GM12875 (cell line): ENCODE data around the gene GALNT9.

ENCODE experiments used
- H3K4me3 ChIP-seq: one replicate; pipeline ENCODE4 v1.5.1; 2011; ENCODE audit warnings: low read depth, low read length, control low read depth
- TF ChIP-seq, protein P1 (sequence below): IDR thresholded peaks from 2 replicates; pipeline ENCODE4 v1.5.1; 2011; ENCODE audit warnings: low read depth, mild to moderate bottlenecking, control low read depth, inconsistent platforms, low read length, moderate library complexity, borderline replicate concordance; ENCODE audit not compliant: insufficient read depth

Gene GALNT9

DNA sequence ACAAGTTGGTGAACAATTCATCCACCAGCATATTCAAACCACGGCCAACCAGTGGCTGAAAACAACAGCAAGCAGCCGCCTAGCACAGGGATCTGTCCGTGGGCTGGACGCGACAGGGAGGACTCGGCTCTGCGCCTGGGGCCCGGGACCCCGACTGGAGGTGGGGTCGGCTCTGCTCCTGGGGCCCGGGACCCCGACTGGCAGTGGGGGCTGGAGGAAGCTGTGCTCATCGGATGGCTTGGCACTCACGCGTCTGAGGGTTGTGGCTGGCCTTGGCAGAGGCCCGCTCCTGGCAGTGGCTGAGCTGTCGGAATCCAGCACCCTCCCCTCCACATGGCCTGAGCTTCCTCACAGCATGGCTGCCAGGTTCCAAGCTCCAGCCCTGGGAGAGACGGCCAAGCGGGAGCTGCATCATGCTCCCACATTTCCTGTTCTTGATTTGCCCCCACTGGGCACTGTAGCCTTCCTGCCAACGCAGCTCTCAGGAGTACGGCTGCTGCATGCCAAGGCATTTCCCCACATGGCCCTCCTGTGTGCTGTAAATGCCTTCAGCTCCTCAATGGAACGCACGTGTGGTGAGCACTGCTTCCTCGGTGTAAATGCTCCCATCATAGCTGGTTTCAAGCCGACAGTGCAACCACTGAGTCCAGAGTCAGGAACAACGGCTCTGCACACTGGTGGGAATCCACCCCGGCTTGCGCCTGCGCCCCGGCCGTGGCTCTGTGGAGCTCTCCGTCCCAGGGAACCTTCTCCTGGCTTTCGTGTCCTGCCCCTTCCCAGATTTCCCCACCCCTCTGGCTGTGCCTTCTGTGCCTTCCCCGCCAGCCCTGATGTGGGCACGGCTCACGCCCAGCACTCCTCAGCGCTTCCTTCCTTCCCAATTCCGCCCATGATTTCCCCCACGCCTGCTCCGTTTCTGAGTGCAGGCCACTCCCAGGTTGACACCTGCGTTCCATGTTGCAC, 7.3 kb upstream of the GALNT9 start:
- H3K4me3 ChIP-seq, result no peak overlapping the region
- TF ChIP-seq, protein P1, sequence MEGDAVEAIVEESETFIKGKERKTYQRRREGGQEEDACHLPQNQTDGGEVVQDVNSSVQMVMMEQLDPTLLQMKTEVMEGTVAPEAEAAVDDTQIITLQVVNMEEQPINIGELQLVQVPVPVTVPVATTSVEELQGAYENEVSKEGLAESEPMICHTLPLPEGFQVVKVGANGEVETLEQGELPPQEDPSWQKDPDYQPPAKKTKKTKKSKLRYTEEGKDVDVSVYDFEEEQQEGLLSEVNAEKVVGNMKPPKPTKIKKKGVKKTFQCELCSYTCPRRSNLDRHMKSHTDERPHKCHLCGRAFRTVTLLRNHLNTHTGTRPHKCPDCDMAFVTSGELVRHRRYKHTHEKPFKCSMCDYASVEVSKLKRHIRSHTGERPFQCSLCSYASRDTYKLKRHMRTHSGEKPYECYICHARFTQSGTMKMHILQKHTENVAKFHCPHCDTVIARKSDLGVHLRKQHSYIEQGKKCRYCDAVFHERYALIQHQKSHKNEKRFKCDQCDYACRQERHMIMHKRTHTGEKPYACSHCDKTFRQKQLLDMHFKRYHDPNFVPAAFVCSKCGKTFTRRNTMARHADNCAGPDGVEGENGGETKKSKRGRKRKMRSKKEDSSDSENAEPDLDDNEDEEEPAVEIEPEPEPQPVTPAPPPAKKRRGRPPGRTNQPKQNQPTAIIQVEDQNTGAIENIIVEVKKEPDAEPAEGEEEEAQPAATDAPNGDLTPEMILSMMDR, result no peak

DNA sequence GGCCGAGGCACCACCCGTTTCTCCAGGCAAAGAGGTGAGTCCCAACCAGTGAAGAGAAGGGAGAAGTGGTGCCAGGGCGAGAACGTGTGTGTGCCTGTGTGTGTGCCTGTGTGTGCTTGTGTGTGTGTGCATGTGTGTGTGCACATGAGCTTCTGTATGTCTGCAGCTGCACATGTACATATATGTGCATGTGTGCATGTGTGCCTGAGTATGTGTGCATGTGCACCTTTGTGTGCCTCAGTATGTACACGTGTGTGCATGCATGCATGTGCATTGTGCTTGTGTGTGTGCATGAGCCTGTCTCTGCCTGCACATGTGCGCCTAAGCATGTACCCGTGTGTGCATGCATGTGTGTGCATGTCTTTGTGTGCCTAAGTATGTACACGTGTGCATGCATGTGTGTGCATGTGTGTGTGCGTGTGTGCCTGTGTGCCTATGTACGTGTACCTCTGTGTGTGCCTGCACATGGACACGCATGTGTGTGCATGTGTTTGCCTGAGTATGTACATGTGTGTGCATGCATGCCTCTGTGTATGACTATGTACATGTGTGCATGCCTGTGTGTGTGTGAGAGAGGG, 5.9 kb upstream of the GALNT9 start:
- no peak overlapping the region for H3K4me3 ChIP-seq
- TF ChIP-seq, protein P1, result no peak

DNA sequence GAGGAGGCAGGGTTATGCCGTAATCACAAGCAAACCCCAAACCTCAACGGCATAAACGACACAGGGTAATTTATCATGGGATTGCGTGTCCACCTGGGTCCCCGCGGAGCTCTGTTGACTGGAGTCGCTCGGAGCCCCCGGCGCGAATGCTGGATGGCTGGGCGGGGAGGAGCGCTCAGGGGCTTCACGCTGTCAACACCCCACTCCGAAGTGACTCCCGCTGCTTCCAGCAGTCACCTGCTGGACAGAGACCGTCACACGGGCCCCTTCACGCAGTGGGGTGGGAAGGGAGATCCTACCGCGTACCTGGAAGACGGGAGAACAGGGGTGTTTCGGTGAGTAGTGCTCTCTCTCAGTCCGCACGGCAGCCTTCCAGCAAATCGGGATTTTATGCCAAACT, 4.4 kb upstream of the GALNT9 start:
- TF ChIP-seq, protein P1, result no peak
- H3K4me3 ChIP-seq, result no peak overlapping the region

DNA sequence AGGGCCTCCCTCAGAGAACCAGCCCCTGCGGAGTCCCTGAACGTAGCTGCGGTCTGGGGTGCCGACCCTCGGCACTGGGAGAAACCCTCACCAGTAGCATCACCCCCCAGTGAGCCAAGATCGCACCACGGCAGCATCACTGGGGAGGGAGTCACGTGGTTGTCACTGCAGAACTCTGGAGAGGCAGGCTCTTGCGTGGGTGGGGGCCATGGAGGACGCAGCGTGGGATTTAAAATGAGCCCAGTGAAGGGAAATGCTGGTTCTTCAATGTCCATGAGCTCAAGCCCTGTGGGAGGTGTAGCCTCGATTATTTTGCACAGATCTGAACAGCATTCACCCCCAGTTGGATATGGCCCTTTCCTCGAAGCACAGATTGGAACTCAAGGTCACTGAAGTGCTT, 3.9 kb upstream of the GALNT9 start:
- TF ChIP-seq, protein P1, result no peak

DNA sequence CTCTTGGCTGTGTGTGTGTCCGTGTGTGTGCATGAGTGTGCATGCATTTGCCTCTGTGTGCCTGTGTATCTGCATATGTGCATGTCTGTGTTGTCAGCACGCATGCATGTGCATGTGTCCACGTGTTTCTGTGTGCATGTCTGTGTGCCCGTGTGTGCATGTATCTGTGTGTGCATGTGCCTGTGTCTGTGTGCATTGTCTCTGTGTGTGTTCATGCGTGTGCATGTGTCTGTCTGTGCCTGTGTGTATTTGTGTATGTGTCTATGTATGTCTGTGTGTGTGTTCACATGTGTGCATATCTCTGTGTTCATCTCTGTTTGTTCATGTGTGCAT, 1.1 kb upstream of the GALNT9 start:
- no peak overlapping the region for H3K4me3 ChIP-seq
- TF ChIP-seq, protein P1, result no peak

More for the DNA sequence above, 3.9 kb upstream of the GALNT9 start:
- no peak overlapping the region for H3K4me3 ChIP-seq

DNA sequence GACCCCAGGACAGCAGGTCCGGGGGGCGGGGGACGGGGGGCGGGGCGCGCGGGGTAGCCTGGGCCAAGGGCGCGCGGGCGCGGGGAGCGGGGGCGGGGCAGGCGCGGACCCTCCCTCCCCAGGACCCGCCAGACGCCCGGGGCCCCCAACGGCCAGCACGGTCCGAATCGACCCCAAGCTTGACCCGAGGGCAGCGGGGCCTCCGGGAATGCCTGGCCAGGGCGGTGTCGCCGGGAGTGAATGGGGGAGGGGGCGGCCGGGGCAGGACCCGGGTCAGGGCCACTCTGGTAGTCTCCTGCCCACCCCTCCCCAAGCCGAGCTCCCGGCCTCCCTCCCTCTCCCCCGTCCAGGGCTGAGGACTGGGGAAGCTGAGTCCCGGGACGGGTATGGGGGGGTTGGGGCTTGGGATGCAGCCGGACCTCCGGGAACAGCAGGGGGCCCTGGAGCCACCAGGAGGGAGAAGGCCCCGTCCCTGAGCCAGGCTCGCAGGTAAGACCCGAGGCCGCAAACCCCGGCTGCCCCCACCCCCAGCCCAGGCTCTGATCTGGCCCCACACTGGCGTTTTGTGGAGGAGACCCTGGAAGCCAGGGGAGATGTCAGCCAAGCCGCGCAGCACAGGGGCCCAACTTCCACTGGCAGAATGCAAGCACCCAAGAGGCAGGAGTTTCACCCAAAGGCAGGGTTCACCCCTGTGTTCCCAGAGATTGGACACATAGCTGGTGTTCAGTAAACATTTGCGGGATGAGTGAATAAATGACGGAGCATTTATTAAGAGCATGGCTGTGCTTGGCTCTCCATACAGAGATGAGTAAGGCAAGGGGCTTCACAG, 545 bp upstream of the GALNT9 start:
- no peak overlapping the region for H3K4me3 ChIP-seq
- TF ChIP-seq, protein P1, result no peak
